Esophagus muscularis mucosa (tissue), 4 donors: Measurements from ENCODE around the gene AXIN1. TPM values are rescaled to one million over a fixed set of nuclear protein-coding genes. Genes with fewer than 3 reads are reported as not detected.

Experiments used
- DNase-seq: peaks from one replicate; pipeline ENCODE4 v3.0.0-alpha.2; 2017; ENCODE audit errors: extremely low spot score
- H3K27ac ChIP-seq, 4 donors: fragments of 200-600 bp; sonication (generic); replicated peaks in 1 of 4; 1 replicate in 3 of 4; 2 replicates in 1 of 4; pipeline ENCODE4 v1.5.1; 2016 to 2019; ENCODE audit warnings: mild to moderate bottlenecking in 1 of 4
- H3K27me3 ChIP-seq, 4 donors: fragments of 200-600 bp; sonication (generic); one replicate each; pipeline versions ENCODE4 v1.5.1 to v1.6.0; 2016 to 2019
- H3K36me3 ChIP-seq, 4 donors: fragments of 200-600 bp; sonication (generic); one replicate each; pipeline ENCODE4 v1.5.1; 2016 to 2019
- H3K4me1 ChIP-seq, 4 donors: fragments of 200-600 bp; sonication (generic); one replicate each; pipeline ENCODE4 v1.5.1; 2016 to 2019
- H3K4me3 ChIP-seq, 4 donors: fragments of 200-600 bp; sonication (generic); 1 replicate in 2 of 4; 2 replicates in 2 of 4; pipeline ENCODE4 v1.5.1; 2016 to 2019; ENCODE audit warnings: mild to moderate bottlenecking in 4 of 4, moderate library complexity in 1 of 4
- H3K9me3 ChIP-seq, 4 donors: fragments of 200-600 bp; sonication (generic); 1 replicate in 3 of 4; 2 replicates in 1 of 4; pipeline ENCODE4 v1.5.1; 2016 to 2019
- EP300 ChIP-seq: sonication (generic); formaldehyde crosslinking; IDR thresholded peaks from one replicate; pipeline ENCODE4 v1.6.1; 2017; ENCODE audit warnings: antibody characterized with exemption
- POLR2A ChIP-seq: fragments of 450-650 bp; IDR thresholded peaks from one replicate; pipeline ENCODE4 v1.6.1; 2017; ENCODE audit warnings: antibody characterized with exemption, moderate library complexity, mild to moderate bottlenecking, low read depth
- POLR2AphosphoS5 ChIP-seq, 2 donors: sonication (generic); formaldehyde crosslinking; IDR thresholded peaks; one replicate each; pipeline ENCODE4 v1.6.1; 2017; ENCODE audit warnings: antibody characterized with exemption in 2 of 2
- WGBS: methylation state at CpG from one replicate; pipeline ENCODE4 v1.1.5; 2018; 5-methylcytosine and 5-hydroxymethylcytosine counted together
- intact Hi-C: fragments of 100-400 bp; cut with DNase I; formaldehyde crosslinking; loops from one replicate; pipeline ENCODE4 v1.15.1; 2023
- total RNA-seq, 4 donors: library from RNA; depleted of rRNA; stranded (reverse); fragments of >200 nt; gene quantifications; one replicate each; pipeline versions ENCODE4 v1.1.0 to v1.2.1, GENCODE V29; 2016
- TF ChIP-seq, protein P1 (sequence below), 3 experiments: fragments of 200-600 bp in 2 of 3; fragments of 450-650 bp in 1 of 3; sonication (generic) in 2 of 3; IDR thresholded peaks; one replicate each; pipeline ENCODE4 v1.5.1; 2017 to 2019; ENCODE audit warnings: antibody characterized with exemption in 3 of 3, mild to moderate bottlenecking in 2 of 3, moderate library complexity in 1 of 3

AXIN1 gene
- total RNA-seq, 4 donors from 2014 or later = 24.1 to 56.2 (median 44.1) TPM

GRCh38 chr16:262121-262745 lies 90.3 kb downstream of the AXIN1 start:
- 91% methylated on average over 26 of the region's 29 CpGs for WGBS
- peaks cover 0 to 9% (median 4%) of the 10 kb centered on the region in 4 donors for H3K4me1 ChIP-seq
- H3K4me3 ChIP-seq = no peak overlapping the region
- no peak overlapping the region for H3K27ac ChIP-seq
- peaks cover 39 to 81% (median 69%) of the 10 kb centered on the region in 4 donors for H3K36me3 ChIP-seq
- H3K9me3 ChIP-seq = no peaks in the 10 kb centered on the region
- H3K27me3 ChIP-seq = no peaks in the 10 kb centered on the region
- no peak for DNase-seq
- intact Hi-C loops = no loop called here
- TF ChIP-seq POLR2AphosphoS5 (IDR thresholded peaks at IDR 0.05) (no peak), EP300 (no peak), POLR2A (no peak)
- TF ChIP-seq, protein P1, sequence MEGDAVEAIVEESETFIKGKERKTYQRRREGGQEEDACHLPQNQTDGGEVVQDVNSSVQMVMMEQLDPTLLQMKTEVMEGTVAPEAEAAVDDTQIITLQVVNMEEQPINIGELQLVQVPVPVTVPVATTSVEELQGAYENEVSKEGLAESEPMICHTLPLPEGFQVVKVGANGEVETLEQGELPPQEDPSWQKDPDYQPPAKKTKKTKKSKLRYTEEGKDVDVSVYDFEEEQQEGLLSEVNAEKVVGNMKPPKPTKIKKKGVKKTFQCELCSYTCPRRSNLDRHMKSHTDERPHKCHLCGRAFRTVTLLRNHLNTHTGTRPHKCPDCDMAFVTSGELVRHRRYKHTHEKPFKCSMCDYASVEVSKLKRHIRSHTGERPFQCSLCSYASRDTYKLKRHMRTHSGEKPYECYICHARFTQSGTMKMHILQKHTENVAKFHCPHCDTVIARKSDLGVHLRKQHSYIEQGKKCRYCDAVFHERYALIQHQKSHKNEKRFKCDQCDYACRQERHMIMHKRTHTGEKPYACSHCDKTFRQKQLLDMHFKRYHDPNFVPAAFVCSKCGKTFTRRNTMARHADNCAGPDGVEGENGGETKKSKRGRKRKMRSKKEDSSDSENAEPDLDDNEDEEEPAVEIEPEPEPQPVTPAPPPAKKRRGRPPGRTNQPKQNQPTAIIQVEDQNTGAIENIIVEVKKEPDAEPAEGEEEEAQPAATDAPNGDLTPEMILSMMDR (IDR thresholded peaks at IDR 0.05) = no peak

GRCh38 chr16:261031-261691 lies 91.4 kb downstream of the AXIN1 start:
- no peak overlapping the region for H3K27ac ChIP-seq
- H3K36me3 ChIP-seq = peaks cover 39 to 92% (median 78%) of the 10 kb centered on the region in 4 donors
- WGBS = 87% methylated on average over 23 of the region's 28 CpGs
- H3K4me1 ChIP-seq = peaks cover 0 to 5% (median 3%) of the 10 kb centered on the region in 4 donors
- intact Hi-C loops = no loop called here
- no peaks in the 10 kb centered on the region for H3K27me3 ChIP-seq
- H3K4me3 ChIP-seq = no peak overlapping the region
- H3K9me3 ChIP-seq = no peaks in the 10 kb centered on the region
- no peak for DNase-seq
- no peak for TF ChIP-seq POLR2A
- no peak for TF ChIP-seq EP300
- TF ChIP-seq, protein P1 (IDR thresholded peaks at IDR 0.05) = no peak
- TF ChIP-seq POLR2AphosphoS5 (IDR thresholded peaks at IDR 0.05) = no peak

DNA sequence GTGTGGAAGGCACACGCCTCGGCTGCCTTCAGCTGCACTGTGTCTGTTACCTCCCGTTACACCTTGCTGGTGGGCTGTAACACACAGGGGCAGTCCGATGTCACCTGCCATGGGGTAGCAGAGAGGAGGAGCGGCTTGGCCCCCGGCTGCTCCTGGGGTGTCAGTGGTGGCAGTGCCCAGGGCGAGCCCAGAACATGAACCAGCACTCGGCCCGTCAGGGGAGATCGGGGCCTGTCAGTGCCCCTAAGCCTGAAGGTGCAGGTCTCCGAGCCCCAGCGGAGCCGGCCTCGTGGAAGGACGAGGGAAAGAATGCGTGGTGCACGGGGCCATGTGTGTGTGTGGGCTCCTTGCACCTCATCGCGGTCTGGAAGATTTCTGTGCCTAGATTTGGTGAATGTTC lies 92.2 kb downstream of the AXIN1 start:
- H3K27me3 ChIP-seq = no peaks in the 10 kb centered on the region
- no peaks in the 10 kb centered on the region for H3K4me1 ChIP-seq
- no peak overlapping the region for H3K4me3 ChIP-seq
- TF ChIP-seq POLR2A = no peak
- TF ChIP-seq POLR2AphosphoS5 (IDR thresholded peaks at IDR 0.05) = no peak
- TF ChIP-seq, protein P1 (IDR thresholded peaks at IDR 0.05) = no peak
- no peak for TF ChIP-seq EP300
- intact Hi-C loops = no loop called here
- no peaks in the 10 kb centered on the region for H3K9me3 ChIP-seq
- DNase-seq = no peak
- no peak overlapping the region for H3K27ac ChIP-seq
- H3K36me3 ChIP-seq = peaks cover 44 to 96% (median 83%) of the 10 kb centered on the region in 4 donors
- 92% methylated on average over 17 of the region's 19 CpGs for WGBS

DNA sequence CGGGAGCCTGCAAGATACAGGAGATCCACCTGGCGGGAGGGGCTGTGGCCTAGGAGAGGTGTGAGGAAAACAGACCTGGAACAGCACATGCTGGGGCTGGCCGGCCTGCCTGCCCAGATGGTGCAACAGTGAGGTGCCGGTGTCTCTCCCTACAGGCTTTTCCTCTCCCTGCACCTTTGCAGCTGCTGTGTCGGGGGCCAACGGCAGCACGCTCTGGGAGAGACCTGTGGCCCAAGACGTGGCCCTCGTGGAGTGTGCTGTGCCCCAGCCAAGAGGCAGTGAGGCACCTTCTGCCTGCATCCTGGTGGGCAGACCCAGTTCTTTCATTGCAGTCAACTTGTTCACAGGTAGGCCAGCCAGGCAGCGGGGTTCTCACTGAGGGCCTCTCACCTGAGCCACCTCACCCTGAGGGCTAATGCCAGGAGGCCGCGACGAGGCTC lies 92.7 kb downstream of the AXIN1 start:
- TF ChIP-seq, protein P1 (IDR thresholded peaks at IDR 0.05) = no peak
- 88% methylated on average over 7 of the region's 13 CpGs for WGBS
- Histone ChIP-seq H3K4me3 (no peak overlapping the region), H3K4me1 (no peaks in the 10 kb centered on the region), H3K36me3 (peaks cover 46 to 96% (median 84%) of the 10 kb centered on the region in 4 donors), H3K27ac (no peak overlapping the region), H3K9me3 (no peaks in the 10 kb centered on the region), H3K27me3 (no peaks in the 10 kb centered on the region)
- no peak for DNase-seq
- intact Hi-C loops = no loop called here
